ENCODE results near the gene FAM50A. TPM values are rescaled to one million over a fixed set of nuclear protein-coding genes. Genes with fewer than 3 reads are reported as not detected.

FAM50A gene
- total RNA-seq, 2 experiments from 2014 or later: 59.2 to 70.3 TPM

DNA sequence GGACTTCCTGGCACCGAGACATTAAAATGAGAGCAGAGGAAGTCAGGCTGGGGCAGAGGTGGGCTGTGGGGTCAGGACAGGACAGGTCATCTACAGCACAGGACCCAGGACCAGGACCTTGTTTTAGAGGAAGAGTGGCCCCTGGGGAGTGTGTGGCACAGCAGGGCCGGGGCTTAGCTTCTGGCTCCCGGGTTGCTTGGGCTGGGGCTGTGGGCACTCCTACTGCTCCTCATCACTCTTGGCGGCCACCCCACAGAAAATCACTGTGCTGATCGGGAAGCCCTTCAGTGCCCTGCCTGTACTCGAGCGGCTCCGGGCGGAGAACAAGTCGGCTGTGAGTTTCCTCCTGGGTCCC is 23.6 kb upstream of the FAM50A start:
- Mint-ChIP-seq H3K27me3 (no peaks in the 10 kb centered on the region), H3K9me3 (no peaks in the 10 kb centered on the region), H3K36me3 (peaks cover under 1% of the 10 kb centered on the region), H3K4me3 (no peak overlapping the region), H3K27ac (no peak overlapping the region), H3K4me1 (peaks cover 5% of the 10 kb centered on the region)
- ATAC-seq (ENCODE audit: low read depth): no peak
- DNase-seq: no peak
- POLR2A ChIA-PET: interaction anchor here (0.5 to 1.3 kb wide), 3 partner anchors 8 to 327 kb away, joined by 3 to 5 read pairs (median 3); no protein-coding TSS in a partner anchor

DNA sequence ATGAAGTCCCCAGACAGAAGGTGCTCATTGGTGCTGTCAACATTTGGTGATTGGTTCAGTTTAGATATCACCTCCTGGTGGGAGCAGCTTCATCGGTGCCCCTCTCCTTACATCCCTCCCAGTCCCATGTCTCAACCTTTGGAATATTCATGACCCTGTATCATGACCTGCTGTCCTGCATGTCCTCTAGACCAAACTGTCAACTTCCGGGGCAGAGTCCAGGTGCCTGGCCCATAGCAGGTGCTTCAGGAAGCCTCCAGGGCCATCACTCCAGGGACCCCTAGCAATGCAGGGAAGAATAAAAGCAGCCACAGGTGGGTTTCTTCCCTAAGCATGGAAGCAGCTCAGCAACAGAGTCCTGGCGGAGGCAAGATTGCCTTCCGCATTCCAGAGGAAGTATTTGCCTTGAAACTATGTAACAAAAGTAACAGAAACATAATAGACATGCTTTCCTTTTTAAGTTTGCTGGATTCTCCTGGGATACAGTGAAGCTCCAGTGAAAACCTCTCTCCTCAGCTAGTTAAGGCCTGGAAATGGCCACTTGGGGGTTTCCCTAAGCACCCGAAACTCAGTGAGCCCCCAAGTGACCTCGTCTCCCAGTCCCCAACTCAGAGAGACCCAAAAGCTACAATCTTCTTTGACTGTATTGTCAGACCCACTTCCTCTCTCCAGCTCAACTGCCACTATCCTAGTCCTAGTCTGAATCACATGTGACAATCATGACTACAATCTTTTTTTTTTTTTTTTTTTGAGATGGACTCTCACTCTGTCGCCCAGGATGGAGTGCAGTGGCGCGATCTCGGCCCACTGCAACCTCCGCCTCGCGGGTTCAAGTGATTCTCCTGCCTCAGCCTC is 16.8 kb upstream of the FAM50A start:
- peaks cover 25% of the 10 kb centered on the region for H3K4me1 Mint-ChIP-seq
- no peaks in the 10 kb centered on the region for H3K9me3 Mint-ChIP-seq
- no peak overlapping the region for H3K27ac Mint-ChIP-seq
- no peak overlapping the region for H3K4me3 Mint-ChIP-seq
- H3K36me3 Mint-ChIP-seq: peaks cover 6% of the 10 kb centered on the region
- DNase-seq: no peak
- no peak for ATAC-seq (ENCODE audit: low read depth)
- POLR2A ChIA-PET: interaction anchor here (0.5 to 1.2 kb wide), 2 partner anchors 15 to 49 kb away, joined by 3 to 5 read pairs; no protein-coding TSS in a partner anchor
- H3K27me3 Mint-ChIP-seq: no peaks in the 10 kb centered on the region

DNA sequence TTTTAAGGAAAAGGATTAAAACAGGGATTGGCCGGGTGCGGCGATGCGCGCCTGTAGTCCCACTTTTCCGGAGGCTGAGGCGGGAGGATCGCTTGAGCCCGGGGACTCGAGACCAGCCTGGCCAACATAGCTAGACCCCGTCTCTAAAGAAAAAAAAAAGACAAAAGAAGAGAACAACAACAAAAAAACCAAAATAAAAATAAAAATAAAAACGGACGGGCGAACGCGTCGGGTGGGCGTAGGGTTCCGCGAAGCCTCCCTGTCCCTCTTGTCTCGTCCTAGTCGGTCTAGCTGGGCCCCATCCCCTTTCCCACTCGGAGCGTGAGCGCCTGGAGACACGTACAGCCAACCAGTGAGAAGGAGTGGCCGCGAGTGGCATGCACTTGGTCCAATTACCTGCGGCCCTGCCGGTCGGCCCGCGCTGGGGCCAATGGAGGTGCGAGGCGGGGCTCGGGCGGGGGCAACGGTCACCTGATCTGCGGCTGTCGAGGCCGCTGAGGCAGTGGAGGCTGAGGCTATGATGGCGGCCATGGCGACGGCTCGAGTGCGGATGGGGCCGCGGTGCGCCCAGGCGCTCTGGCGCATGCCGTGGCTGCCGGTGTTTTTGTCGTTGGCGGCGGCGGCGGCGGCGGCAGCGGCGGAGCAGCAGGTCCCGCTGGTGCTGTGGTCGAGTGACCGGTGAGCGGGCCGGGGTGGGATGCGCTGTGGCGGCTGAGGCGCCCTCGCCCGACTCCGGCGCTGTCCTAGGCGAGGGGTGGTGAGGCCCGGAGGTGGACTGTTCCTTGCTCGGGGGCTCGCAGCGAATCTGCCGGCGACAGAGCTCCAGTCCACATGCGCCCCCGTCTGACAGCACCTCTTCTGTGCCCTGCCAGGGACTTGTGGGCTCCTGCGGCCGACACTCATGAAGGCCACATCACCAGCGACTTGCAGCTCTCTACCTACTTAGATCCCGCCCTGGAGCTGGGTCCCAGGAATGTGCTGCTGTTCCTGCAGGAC is 15.5 kb upstream of the FAM50A start, which contains the start of gene ATP6AP1:
Gene ATP6AP1, plus strand, starts transcription at position 502 of the 996 bp plus-strand sequence. Its CDS starts 16 bp downstream, at position 518.
- H3K9me3 Mint-ChIP-seq: no peaks in the 10 kb centered on the region
- H3K27ac Mint-ChIP-seq: peak within 1 kb of the TSS; percentile 77
- no peaks in the 10 kb centered on the region for H3K27me3 Mint-ChIP-seq
- POLR2A ChIA-PET: interaction anchor here (0.8 to 2.5 kb wide), 7 partner anchors 12 to 62 kb away, joined by 3 to 16 read pairs (median 4); partner anchors contain the start of genes RPL10, SLC10A3 and UBL4A
- DNase-seq (peak; percentile 86), ATAC-seq (ENCODE audit: low read depth) (peak; percentile 99)
- H3K36me3 Mint-ChIP-seq: peaks cover 6% of the 10 kb centered on the region
- peaks cover 28% of the 10 kb centered on the region for H3K4me1 Mint-ChIP-seq
- H3K4me3 Mint-ChIP-seq: peak within 1 kb of the TSS; percentile 80

DNA sequence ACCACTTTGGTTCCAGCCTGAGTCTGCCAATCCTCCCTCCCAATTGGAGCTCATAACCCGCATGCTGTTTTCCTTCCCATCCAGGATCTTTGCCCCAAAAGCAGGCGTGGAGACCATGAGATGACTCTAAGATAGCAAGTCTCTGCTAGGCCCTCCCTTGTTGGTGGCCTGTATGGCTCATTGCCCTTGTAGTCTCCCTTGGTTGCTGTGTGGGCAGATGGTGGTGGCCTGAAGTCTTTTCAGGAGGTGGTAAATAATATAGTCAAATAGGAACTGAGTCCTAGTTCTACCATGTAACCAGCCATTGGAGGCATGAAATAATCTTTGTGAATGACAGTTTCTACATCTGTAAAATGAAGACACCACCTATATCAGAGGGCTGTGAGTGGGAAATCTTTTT is 14.2 kb upstream of the FAM50A start:
- H3K27ac Mint-ChIP-seq: peak overlapping the region; percentile 12
- peaks cover 6% of the 10 kb centered on the region for H3K36me3 Mint-ChIP-seq
- DNase-seq: no peak
- POLR2A ChIA-PET: interaction anchor here (1.1 to 2.5 kb wide), 4 partner anchors 13 to 61 kb away, joined by 3 to 16 read pairs (median 8); partner anchors contain the start of genes RPL10 and SLC10A3
- H3K4me3 Mint-ChIP-seq: peak overlapping the region; percentile 80
- H3K27me3 Mint-ChIP-seq: no peaks in the 10 kb centered on the region
- peaks cover 23% of the 10 kb centered on the region for H3K4me1 Mint-ChIP-seq
- ATAC-seq (ENCODE audit: low read depth): no peak
- no peaks in the 10 kb centered on the region for H3K9me3 Mint-ChIP-seq

DNA sequence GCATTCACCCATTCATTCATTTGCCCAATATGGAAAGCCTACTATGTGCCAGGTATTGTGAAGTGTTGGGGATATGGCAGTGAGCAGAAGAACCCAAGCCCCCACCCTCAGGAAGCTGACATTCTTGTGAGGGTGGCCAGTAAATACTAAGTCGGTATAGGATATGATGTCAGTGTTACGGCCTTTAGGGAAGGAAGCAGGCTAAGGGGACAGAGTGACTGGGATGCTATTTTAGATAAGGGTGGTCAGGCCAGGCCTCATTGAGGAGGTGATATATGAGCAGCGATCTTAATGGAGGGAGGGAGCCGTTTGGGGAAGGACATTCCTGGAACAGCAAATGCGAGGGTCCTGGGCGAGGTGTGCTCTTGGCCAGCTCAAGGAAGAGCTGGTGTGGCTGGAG is 13.5 kb upstream of the FAM50A start:
- Mint-ChIP-seq H3K27me3 (no peaks in the 10 kb centered on the region), H3K4me3 (peak overlapping the region; percentile 50), H3K27ac (peak overlapping the region; percentile 70), H3K9me3 (no peaks in the 10 kb centered on the region), H3K36me3 (peaks cover 6% of the 10 kb centered on the region), H3K4me1 (peaks cover 23% of the 10 kb centered on the region)
- no peak for ATAC-seq (ENCODE audit: low read depth)
- POLR2A ChIA-PET: no interaction called here
- no peak for DNase-seq

DNA sequence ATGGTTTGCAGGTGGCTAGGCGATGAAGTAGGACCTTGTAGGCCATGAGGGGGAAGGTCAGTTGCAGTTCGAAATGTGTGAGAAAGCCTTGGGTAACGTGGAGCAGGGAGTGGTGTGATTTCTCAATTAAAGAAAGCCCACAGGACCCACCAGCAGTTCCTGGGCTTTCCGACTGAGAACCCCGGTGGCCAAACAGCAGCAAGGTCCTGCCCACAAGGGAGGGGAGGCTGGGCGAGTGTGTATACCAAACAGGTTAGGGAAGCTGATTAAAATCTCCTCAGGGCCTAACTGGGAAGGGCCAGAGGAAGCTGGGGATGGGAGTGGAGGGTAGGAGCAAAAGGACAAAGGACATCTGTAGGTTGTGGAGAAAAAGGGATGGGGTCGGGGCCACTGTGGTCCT is 13.0 kb upstream of the FAM50A start:
- no peaks in the 10 kb centered on the region for H3K27me3 Mint-ChIP-seq
- peaks cover 6% of the 10 kb centered on the region for H3K36me3 Mint-ChIP-seq
- H3K4me1 Mint-ChIP-seq: peaks cover 23% of the 10 kb centered on the region
- peak overlapping the region; percentile 16 for H3K4me3 Mint-ChIP-seq
- no peaks in the 10 kb centered on the region for H3K9me3 Mint-ChIP-seq
- DNase-seq (no peak), ATAC-seq (ENCODE audit: low read depth) (no peak)
- peak overlapping the region; percentile 70 for H3K27ac Mint-ChIP-seq
- POLR2A ChIA-PET: interaction anchor here (0.8 kb wide), 1 partner anchor 19 kb away, joined by 3 read pairs; no protein-coding TSS in a partner anchor

DNA sequence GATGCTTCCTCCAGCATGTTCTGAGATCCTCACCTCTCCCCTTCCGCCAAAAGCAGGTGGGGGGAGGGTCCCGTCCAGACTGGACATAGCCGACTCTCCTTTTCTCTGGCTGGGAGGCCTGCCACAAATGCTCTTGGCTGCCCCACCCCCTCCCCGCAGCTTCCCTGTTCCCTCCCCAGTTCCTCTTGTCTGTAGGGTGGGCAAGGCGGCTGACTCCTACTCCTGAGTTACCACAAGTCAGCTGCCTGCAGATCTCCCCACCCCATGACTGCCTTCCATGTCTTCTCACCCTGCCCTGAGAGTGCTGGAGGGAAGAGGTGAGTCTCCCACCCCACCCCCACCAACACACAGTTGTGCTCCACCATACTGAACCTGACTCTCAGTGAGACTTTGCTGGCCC is 12.6 kb upstream of the FAM50A start:
- POLR2A ChIA-PET: interaction anchor here (0.8 to 1.0 kb wide), 2 partner anchors 11 to 19 kb away, joined by 3 read pairs; no protein-coding TSS in a partner anchor

DNA sequence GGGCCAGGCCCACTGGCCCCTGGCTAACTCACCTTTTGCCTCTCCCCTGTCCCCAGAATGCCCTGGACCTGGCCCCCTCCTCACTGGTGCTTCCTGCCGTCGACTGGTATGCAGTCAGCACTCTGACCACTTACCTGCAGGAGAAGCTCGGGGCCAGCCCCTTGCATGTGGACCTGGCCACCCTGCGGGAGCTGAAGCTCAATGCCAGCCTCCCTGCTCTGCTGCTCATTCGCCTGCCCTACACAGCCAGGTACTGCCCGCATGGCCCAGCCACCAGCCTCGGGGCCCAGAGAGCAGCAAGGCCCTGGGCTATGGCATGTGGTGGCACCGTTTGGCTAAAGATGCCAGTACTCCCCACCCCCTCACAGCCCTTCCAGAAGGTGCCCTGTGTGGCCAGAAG is 11.7 kb upstream of the FAM50A start:
- no peak overlapping the region for H3K4me3 Mint-ChIP-seq
- H3K36me3 Mint-ChIP-seq: peaks cover 6% of the 10 kb centered on the region
- H3K4me1 Mint-ChIP-seq: peaks cover 25% of the 10 kb centered on the region
- ATAC-seq (ENCODE audit: low read depth): no peak
- H3K27me3 Mint-ChIP-seq: no peaks in the 10 kb centered on the region
- H3K9me3 Mint-ChIP-seq: no peaks in the 10 kb centered on the region
- no peak for DNase-seq
- POLR2A ChIA-PET: interaction anchor here (1.0 kb wide), 1 partner anchor 11 kb away, joined by 3 read pairs; no protein-coding TSS in a partner anchor
- H3K27ac Mint-ChIP-seq: no peak overlapping the region

More for the DNA sequence above, 12.6 kb upstream of the FAM50A start:
- no peaks in the 10 kb centered on the region for H3K27me3 Mint-ChIP-seq
- H3K4me3 Mint-ChIP-seq: no peak overlapping the region
- DNase-seq (no peak), ATAC-seq (ENCODE audit: low read depth) (no peak)
- peaks cover 26% of the 10 kb centered on the region for H3K4me1 Mint-ChIP-seq
- no peaks in the 10 kb centered on the region for H3K9me3 Mint-ChIP-seq
- no peak overlapping the region for H3K27ac Mint-ChIP-seq
- H3K36me3 Mint-ChIP-seq: peaks cover 6% of the 10 kb centered on the region

DNA sequence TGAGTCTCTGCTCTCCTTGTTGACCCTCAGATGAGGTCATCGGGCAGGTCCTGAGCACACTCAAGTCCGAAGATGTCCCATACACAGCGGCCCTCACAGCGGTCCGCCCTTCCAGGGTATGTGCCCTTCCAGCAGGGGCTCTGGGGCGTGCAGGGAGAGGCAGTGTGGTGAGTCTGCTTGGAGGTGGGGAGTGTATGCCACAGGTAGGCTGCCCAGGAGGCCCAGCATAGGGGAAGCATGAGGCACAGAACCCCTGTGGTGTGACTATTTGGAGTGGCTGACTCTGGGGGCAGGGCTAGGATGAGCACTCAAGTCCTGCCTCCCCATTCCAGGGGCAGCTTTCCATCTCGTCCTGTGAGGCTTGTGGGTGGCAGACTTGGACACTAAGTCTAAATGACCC is 10.3 kb upstream of the FAM50A start:
- no peak overlapping the region for H3K4me3 Mint-ChIP-seq
- POLR2A ChIA-PET: no interaction called here
- H3K4me1 Mint-ChIP-seq: peaks cover 26% of the 10 kb centered on the region

DNA sequence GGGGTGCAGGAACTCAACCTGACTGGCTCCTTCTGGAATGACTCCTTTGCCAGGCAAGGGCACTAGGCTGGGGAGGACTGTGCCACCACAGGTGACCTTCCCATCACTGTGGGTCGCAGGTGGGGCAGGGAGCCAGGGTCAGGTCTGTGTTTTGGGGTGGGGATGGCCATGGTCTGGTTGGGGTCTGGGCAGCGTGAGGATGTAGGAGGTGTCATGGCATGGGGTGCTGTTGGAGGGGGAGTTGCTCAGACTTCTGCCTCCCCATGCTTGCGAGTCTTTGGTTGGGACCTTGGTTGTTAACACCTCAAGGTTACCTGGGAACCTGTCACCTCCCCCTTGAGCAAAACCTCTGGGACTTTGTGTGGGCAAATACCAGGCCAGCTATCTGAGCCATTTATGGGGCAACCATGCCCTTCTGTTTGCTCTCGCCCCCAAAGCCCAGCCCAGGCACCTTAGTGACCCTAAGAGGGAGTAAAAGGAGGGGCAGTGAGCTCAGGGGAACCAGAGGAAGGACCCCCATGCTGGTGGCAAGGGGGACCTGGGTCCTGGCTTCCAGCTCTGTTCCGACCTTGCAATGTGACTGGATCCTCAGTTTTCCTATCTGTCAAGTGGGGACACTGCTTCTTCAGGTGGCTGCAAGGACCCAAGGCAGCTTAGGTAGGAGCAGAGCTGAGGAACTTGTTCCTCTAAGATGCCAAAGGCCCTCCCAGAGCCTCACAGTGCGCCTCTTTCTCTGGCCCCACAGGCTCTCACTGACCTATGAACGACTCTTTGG is 9.4 kb upstream of the FAM50A start:
- Mint-ChIP-seq H3K4me1 (peaks cover 23% of the 10 kb centered on the region), H3K9me3 (no peaks in the 10 kb centered on the region), H3K27ac (no peak overlapping the region), H3K4me3 (no peak overlapping the region), H3K27me3 (no peaks in the 10 kb centered on the region), H3K36me3 (peaks cover 6% of the 10 kb centered on the region)
- DNase-seq (no peak), ATAC-seq (ENCODE audit: low read depth) (no peak)
- POLR2A ChIA-PET: interaction anchor here (0.9 to 1.7 kb wide), 2 partner anchors 13 to 56 kb away, joined by 3 read pairs; partner anchors contain the start of gene SLC10A3

More for the DNA sequence above, 10.3 kb upstream of the FAM50A start:
- Mint-ChIP-seq H3K27me3 (no peaks in the 10 kb centered on the region), H3K9me3 (no peaks in the 10 kb centered on the region), H3K27ac (no peak overlapping the region), H3K36me3 (peaks cover 6% of the 10 kb centered on the region)
- ATAC-seq (ENCODE audit: low read depth): no peak
- no peak for DNase-seq

DNA sequence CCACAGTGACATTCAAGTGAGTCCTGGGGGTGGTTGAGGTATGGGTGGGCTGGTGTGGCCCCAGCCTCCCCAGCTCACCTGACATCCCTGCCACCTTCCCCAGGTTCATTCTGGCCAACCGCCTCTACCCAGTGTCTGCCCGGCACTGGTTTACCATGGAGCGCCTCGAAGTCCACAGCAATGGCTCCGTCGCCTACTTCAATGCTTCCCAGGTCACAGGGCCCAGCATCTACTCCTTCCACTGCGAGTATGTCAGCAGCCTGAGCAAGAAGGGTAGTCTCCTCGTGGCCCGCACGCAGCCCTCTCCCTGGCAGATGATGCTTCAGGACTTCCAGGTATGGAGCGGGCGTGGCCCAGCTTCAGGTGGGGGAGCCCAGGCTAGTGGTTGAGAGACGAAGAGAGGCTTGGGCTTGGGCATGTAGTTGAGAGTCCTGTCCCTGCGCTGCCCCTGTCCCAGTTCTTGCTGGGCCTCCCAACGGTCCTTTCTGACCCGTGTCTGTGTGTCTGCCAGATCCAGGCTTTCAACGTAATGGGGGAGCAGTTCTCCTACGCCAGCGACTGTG is 8.7 kb upstream of the FAM50A start:
- Mint-ChIP-seq H3K36me3 (peaks cover 6% of the 10 kb centered on the region), H3K9me3 (no peaks in the 10 kb centered on the region), H3K27ac (no peak overlapping the region), H3K4me1 (peaks cover 21% of the 10 kb centered on the region), H3K4me3 (no peak overlapping the region), H3K27me3 (no peaks in the 10 kb centered on the region)
- ATAC-seq (ENCODE audit: low read depth) (no peak), DNase-seq (no peak)
- POLR2A ChIA-PET: interaction anchor here (1.7 kb wide), 1 partner anchor 14 kb away, joined by 3 read pairs; no protein-coding TSS in a partner anchor

DNA sequence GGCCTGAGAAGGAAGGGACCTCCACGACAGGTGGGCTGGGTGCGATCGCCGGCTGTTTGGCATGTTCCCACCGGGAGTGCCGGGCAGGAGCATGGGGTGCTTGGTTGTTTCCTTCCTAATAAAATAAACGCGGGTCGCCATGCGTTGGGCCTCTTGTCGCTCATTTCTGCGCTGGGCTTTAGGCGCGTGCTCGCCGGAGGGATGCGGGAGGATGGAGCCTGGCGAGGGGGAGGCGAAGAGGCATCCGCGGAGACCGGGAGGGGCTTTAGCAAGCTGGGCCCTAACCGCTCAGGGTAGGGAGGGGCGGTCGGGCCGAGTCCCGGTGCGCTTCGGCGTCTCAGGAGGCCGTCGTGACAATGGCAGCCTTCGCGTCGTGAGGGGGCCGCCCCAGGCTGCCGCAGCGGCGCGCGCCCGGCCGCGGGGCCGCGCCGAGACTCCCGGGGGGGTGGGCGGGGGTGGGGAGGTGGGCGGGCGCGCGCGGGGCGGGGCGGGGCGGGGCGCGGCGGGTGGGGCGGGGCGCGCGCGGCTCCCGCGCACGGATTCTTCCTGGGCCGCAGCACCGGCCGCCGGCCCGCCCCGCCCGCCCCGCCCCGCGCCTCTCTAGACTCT is 7.5 kb upstream of the FAM50A start:
- Mint-ChIP-seq H3K27ac (peak overlapping the region; percentile 89), H3K36me3 (no peaks in the 10 kb centered on the region), H3K27me3 (no peaks in the 10 kb centered on the region), H3K4me3 (peak overlapping the region; percentile 77), H3K9me3 (no peaks in the 10 kb centered on the region), H3K4me1 (peaks cover 14% of the 10 kb centered on the region)
- ATAC-seq (ENCODE audit: low read depth) (peak; percentile 70), DNase-seq (peak; percentile 65)
- POLR2A ChIA-PET: no interaction called here

Data from activated naive CD8-positive, alpha-beta T cell treated with anti-CD3 and anti-CD28 coated beads, Interleukin-2, amount 10 ng/mL, durations not matched to agents 7 days and 5 days (primary cell).